Measurements from ENCODE around the gene MARS1.

GRCh38 chr12:57528831-57529555 lies 41.1 kb downstream of the MARS1 start:
- TF ChIP-seq CTCF (IDR thresholded peaks at IDR 0.05) (no peak), POLR2A (IDR thresholded peaks at IDR 0.05) (no peak)

All from esophagus squamous epithelium (tissue), 4 donors.